GM21390 (cell line): ENCODE results near the gene DHRS7B.
"Not testable (repeated sequence)": the region's sequence is repeated elsewhere in the genome, so short reads cannot be mapped to it uniquely, and the experiment has no call there.

Experiments used
- ATAC-seq: cut with Tn5 transposase; IDR thresholded peaks from one replicate; pipeline ENCODE4 v1.9.1; 2021; ENCODE audit not compliant: unreplicated experiment

DHRS7B gene

DNA sequence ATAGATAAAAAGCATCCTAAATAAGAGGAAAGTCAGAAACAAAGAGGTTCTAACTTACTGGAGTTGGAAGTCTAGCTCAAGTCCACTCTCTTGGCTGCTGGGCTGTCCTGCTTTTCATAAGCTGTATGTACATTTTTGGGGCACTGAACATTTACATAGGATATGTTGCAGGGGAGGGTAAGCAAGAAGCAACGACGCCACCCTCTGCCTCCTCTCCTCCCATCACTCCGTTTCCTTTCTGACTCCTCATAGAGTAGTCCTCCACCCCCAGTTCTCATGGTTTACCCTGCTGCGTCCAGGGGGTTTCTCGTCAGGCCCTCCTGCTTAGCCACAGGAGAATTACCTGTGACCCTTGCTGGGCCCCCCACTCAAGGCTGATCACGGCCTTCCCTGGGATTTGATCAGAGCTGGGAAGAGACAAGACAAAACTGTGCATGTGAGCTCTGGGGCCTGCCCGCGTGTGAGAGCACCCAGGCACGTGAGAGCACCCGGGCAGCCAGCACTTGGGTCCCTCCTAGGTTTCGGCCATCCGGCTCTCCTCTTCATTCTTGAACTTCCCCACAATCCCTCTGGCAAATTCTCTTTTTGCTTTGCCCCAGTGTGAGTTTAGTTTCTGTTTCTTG, 50.1 kb downstream of the DHRS7B start:
- ATAC-seq: no peak

GRCh38 chr17:21177401-21177800, 50.6 kb downstream of the DHRS7B start:
- ATAC-seq: no peak

- no peak for ATAC-seq
These were observed 51.3 kb downstream of the DHRS7B start for GRCh38 chr17:21177854-21178600.

DNA sequence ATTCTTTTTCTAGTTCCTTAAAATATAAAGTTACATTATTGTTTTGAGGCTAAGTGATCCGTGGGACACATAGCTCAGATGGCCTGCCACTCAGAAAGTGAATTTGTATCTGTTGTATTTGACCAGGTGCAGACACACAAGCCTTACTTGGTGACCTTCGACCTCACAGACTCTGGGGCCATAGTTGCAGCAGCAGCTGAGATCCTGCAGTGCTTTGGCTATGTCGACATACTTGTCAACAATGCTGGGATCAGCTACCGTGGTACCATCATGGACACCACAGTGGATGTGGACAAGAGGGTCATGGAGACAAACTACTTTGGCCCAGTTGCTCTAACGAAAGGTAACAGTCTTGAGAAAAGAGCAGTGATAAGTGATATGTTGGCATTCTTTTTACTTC, 56.7 kb downstream of the DHRS7B start:
- ATAC-seq: no peak

GRCh38 chr17:21184570-21184969, 57.8 kb downstream of the DHRS7B start:
- ATAC-seq: no peak

- no peak for ATAC-seq
These were observed 58.3 kb downstream of the DHRS7B start for GRCh38 chr17:21185061-21185460.

DNA sequence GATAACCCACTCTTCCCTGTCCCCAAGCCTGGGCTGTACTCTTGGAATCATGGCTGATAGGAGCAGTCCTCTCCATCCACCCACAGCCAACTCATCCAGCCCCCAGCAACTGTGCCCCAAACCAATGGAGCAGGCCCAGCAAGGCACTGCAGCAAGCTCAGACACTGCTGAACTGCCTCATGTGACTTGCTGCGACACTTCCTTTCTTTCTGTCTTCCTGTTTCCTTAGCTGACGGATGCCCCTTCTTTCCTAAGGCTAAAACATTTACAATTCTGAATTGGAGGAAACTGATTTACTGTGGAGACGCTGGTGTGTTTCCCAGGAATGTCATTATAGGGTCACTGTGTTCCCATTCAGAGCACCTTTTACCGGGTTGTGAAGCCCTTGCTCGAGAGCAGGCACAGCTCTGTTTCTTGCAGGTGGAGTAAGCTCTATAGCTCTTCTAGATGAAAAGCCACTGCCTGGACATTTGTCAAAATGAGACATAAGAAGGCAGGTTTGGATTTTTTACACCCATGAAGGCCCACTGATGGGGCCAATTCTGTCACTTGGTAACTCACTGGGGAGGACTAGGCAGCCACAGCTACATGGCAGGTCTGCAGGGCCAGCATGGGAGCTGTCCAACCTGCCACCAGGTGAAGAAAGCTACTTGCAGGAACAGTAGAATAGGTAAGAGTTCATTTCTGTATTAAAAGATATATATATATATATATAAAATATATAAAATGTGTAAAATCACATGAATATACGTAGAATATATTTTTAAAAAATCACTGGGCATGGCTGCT, 59.8 kb downstream of the DHRS7B start:
- no peak for ATAC-seq

- no peak for ATAC-seq
These were observed 62.6 kb downstream of the DHRS7B start for GRCh38 chr17:21189361-21189760.

- ATAC-seq: no peak
These were observed 63.3 kb downstream of the DHRS7B start for GRCh38 chr17:21190078-21190477.

- no peak for ATAC-seq
These were observed 64.9 kb downstream of the DHRS7B start for GRCh38 chr17:21191698-21192097.

DNA sequence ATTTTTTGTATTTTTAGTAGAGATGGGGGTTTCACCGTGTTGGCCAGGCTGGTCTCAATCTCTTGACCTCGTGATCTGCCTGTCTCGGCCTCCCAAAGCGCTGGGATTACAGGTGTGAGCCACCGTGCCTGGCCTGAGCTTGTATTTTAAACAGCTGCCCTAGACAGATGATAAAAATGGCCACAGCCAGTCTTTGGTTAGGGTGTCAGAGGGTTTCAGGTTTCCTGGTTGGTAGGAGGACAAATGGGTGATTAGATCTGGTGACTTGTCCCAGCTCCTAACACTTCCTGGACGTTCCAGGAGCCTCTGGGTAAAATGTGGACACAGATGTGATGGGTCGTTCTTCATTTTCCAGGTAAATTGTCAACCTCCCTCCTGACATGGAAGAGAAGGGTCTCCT, 65.7 kb downstream of the DHRS7B start:
- not testable (repeated sequence) for ATAC-seq

DNA sequence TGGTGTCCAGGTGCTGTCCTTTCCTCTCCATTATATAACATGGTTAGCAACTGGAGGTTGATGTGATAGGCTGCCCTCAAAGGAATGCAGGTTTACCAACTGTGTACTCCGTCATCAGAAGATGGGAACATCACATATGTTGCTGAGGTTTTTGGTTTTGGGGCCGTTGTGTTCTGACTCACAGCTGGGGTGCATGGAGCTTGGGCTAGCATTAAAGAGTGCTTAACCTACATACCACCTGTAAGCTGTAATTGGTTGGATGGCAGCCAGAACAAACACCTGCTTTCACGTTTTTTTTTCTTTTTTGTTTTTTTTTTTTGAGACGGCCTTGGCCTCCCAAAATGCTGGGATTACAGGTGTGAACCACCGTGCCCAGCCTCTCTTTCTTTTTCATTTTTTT, 66.3 kb downstream of the DHRS7B start:
- no peak for ATAC-seq

DNA sequence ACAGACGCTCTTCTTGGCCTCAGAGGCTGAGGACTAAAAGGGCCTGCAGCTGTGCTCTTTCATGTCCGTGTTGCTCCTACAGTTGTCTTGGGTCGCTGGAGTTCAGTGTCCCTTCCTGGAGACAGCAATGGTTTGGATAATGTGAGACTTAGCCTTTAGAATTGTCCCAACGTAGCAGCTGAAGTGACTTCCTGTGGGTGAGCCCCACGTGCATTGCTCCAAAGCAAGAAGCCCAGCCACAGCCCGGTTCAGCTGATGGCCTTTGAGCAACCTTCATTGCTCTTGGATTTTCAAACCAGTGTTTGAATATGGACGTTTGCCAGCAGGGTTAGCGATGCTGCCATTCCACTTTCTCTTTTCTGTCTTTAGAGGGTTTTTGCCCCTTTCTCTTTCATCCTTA, 67.5 kb downstream of the DHRS7B start:
- no peak for ATAC-seq

- no peak for ATAC-seq
These were observed 67.9 kb downstream of the DHRS7B start for GRCh38 chr17:21194703-21195102.

GRCh38 chr17:21196126-21196525, 69.4 kb downstream of the DHRS7B start:
- ATAC-seq: no peak

- no peak for ATAC-seq
These were observed 71.6 kb downstream of the DHRS7B start for GRCh38 chr17:21198411-21198810.

GRCh38 chr17:21199311-21199710, 72.5 kb downstream of the DHRS7B start:
- no peak for ATAC-seq

- no peak for ATAC-seq
These were observed 73.1 kb downstream of the DHRS7B start for GRCh38 chr17:21199856-21200255.

DNA sequence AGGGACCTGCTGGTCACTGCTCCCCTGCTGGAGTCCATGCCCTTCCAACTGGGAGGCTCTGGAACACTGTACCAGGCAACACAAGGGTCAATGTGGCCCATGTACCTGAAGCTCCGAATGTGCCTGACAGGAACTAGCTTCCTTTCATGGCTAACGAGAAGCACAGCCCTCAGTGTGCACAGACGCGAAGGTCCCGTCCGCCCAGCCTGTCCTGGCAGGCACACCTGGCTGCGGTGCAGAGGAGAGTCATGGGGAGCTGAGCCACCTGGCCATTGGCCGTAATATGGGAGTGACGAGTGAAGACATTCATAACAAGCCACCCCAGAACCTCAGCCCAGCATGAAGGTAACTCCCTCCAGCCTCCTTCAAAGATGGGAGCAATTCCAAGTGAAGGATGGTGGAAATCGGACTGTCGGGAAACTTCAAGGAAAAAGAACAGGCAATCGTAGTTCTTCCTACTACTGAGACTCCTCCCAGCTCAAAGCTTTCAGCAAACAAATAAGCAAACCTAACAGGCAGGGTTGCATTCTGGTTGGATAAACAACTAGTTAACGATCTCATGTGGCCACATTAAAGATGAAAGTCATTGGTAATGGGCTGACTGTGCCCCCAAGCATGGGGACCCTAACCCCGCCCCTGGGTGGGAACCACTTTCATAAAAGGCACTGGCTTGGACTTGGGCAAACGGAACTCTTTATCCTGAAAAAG, 74.0 kb downstream of the DHRS7B start:
- no peak for ATAC-seq

DNA sequence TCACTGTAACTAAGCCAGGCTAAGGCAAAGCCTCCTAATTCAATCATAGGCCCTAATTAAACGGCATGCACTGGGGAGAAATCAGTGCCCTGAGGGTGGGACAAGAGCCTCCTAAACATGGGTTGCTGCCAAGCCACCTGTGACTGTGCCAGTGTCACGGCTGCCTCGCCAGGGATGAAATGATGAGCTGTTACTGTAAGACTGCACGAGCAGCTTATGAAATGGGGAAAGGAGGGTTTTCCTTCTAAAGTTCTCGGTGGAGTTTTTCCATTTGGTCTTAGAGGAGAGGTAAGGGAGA, 74.5 kb downstream of the DHRS7B start:
- no peak for ATAC-seq

DNA sequence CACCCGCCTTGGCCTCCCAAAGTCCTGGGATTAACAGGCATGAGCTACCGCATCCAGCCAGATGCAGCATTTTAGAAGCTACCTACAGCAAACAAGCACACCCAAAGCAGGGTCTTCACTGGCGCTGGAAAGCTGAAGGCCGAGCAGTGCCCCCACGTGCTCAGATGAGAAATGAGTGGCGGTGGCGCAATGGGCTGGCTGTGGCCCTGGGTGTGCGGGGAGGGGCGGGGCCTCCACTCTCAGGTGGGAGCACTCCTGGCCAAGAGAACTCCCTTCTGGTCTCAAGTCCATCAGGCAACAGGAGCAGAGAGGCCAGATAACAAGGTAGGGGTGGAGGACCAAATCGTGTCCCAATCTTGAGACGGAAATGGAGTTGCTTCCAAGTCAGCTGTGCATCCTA, 75.1 kb downstream of the DHRS7B start:
- no peak for ATAC-seq

GRCh38 chr17:21202512-21202911, 75.7 kb downstream of the DHRS7B start:
- ATAC-seq: no peak
